CD14-positive monocyte (primary cell): ENCODE results near the gene EXOC3L4. TPM values are rescaled to one million over a fixed set of nuclear protein-coding genes. Genes with fewer than 3 reads are reported as not detected.

Source experiments
- DNase-seq, 3 donors: peaks; one replicate each; pipeline ENCODE4 v3.0.0-alpha.2; 2011 to 2022
- H2AFZ ChIP-seq: 2 replicates; pipeline ENCODE4 v1.6.0; 2012; ENCODE audit warnings: mild to moderate bottlenecking, low read depth, low read length, inconsistent platforms; ENCODE audit not compliant: insufficient read depth, poor library complexity, severe bottlenecking
- H3K27ac ChIP-seq, 2 donors: 1 replicate in 1 of 2; 2 replicates in 1 of 2; pipeline ENCODE4 v1.5.1; 2012 to 2013; ENCODE audit warnings: low read length in 2 of 2, control low read depth in 1 of 2, inconsistent platforms in 1 of 2, low read depth in 1 of 2, mild to moderate bottlenecking in 1 of 2
- H3K27me3 ChIP-seq, 2 donors: one replicate each; pipeline versions ENCODE4 v1.6.0 to v1.6.1; 2011 to 2013; ENCODE audit warnings: low read length in 2 of 2; ENCODE audit not compliant: control insufficient read depth in 2 of 2, insufficient read depth in 2 of 2
- H3K36me3 ChIP-seq, 2 donors: replicated peaks in 1 of 2; 1 replicate in 1 of 2; 2 replicates in 1 of 2; pipeline versions ENCODE4 v1.5.1 to v1.6.1; 2012 to 2013; ENCODE audit warnings: low read length in 2 of 2, control low read depth in 1 of 2, inconsistent platforms in 1 of 2, mild to moderate bottlenecking in 1 of 2; ENCODE audit not compliant: insufficient read depth in 2 of 2, control insufficient read depth in 1 of 2
- H3K4me1 ChIP-seq, 2 donors: 1 replicate in 1 of 2; 2 replicates in 1 of 2; pipeline versions ENCODE4 v1.5.1 to v1.6.1; 2012 to 2013; ENCODE audit warnings: low read length in 2 of 2, control low read depth in 1 of 2, inconsistent platforms in 1 of 2, mild to moderate bottlenecking in 1 of 2, moderate library complexity in 1 of 2; ENCODE audit not compliant: insufficient read depth in 2 of 2, control insufficient read depth in 1 of 2
- H3K4me2 ChIP-seq: replicated peaks from 2 replicates; pipeline ENCODE3; 2012; ENCODE audit warnings: low read length, moderate library complexity, mild to moderate bottlenecking; ENCODE audit not compliant: poor library complexity, severe bottlenecking; ENCODE audit errors: extremely low read depth
- H3K4me3 ChIP-seq, 3 experiments: fragments of 200-600 bp in 1 of 3; sonication (generic) in 1 of 3; replicated peaks in 1 of 3; 1 replicate in 2 of 3; 2 replicates in 1 of 3; pipeline ENCODE4 v1.5.1; 2011 to 2013; ENCODE audit warnings: low read length in 3 of 3, mild to moderate bottlenecking in 3 of 3, control low read depth in 2 of 3, low read depth in 2 of 3, inconsistent platforms in 1 of 3, moderate library complexity in 1 of 3
- H3K79me2 ChIP-seq: 2 replicates; pipeline ENCODE4 v1.6.0; 2012; ENCODE audit warnings: mild to moderate bottlenecking, control low read depth, inconsistent platforms, low read length, moderate library complexity; ENCODE audit not compliant: insufficient read depth
- H3K9ac ChIP-seq: 2 replicates; pipeline ENCODE4 v1.6.0; 2017; ENCODE audit warnings: low read length, mild to moderate bottlenecking; ENCODE audit not compliant: insufficient read depth, poor library complexity, severe bottlenecking
- H3K9me3 ChIP-seq, 2 donors: replicated peaks in 1 of 2; 1 replicate in 1 of 2; 2 replicates in 1 of 2; pipeline versions ENCODE4 v1.5.1 to v1.6.1; 2012 to 2013; ENCODE audit warnings: low read length in 2 of 2, control low read depth in 1 of 2; ENCODE audit not compliant: control insufficient read depth in 1 of 2, insufficient read depth in 1 of 2
- H4K20me1 ChIP-seq: 2 replicates; pipeline ENCODE4 v1.6.0; 2012; ENCODE audit warnings: mild to moderate bottlenecking, low read length, control low read depth, moderate library complexity; ENCODE audit not compliant: insufficient read depth
- H3K27ac Mint-ChIP-seq, 7 donors: one replicate each; pipeline ENCODE4 v1.8.0; 2020; ENCODE audit warnings: mild to moderate bottlenecking in 7 of 7, mixed read lengths in 7 of 7, moderate library complexity in 6 of 7, inconsistent platforms in 2 of 7
- H3K27me3 Mint-ChIP-seq, 3 donors: one replicate each; pipeline ENCODE4 v1.8.0; 2021 to 2022; ENCODE audit warnings: low read depth in 3 of 3, mild to moderate bottlenecking in 3 of 3, mixed read lengths in 3 of 3, moderate library complexity in 3 of 3, inconsistent platforms in 1 of 3
- H3K36me3 Mint-ChIP-seq, 2 donors: one replicate each; pipeline ENCODE4 v1.8.0; 2020; ENCODE audit warnings: mixed read lengths in 2 of 2, inconsistent platforms in 1 of 2, mild to moderate bottlenecking in 1 of 2
- H3K4me1 Mint-ChIP-seq: one replicate; pipeline ENCODE4 v1.8.0; 2020; ENCODE audit warnings: mild to moderate bottlenecking, mixed read lengths
- H3K4me3 Mint-ChIP-seq, 2 donors: one replicate each; pipeline ENCODE4 v1.8.0; 2020; ENCODE audit warnings: mild to moderate bottlenecking in 2 of 2, mixed read lengths in 2 of 2, moderate library complexity in 1 of 2
- H3K9me3 Mint-ChIP-seq, 7 donors: one replicate each; pipeline ENCODE4 v1.8.0; 2020 to 2022; ENCODE audit warnings: mixed read lengths in 7 of 7, mild to moderate bottlenecking in 6 of 7, moderate library complexity in 6 of 7, inconsistent platforms in 2 of 7
- CTCF ChIP-seq: fragments of 200-600 bp; IDR thresholded peaks from one replicate; pipeline ENCODE4 v1.8.0; 2022; ENCODE audit warnings: antibody characterized with exemption, mild to moderate bottlenecking
- WGBS: methylation state at CpG from one replicate; pipeline ENCODE4 v1.1.5; 2013; ENCODE audit warnings: missing lambda C conversion rate; ENCODE audit not compliant: insufficient coverage; 5-methylcytosine and 5-hydroxymethylcytosine counted together
- intact Hi-C, 2 donors: fragments of 100-400 bp; cut with micrococcal nuclease; formaldehyde crosslinking; loops; one replicate each; pipeline versions ENCODE4 v1.15.0 to v1.15.1; 2023
- polyA plus RNA-seq, 3 donors: library from polyadenylated mRNA; depleted of rRNA in 1 of 3; unstranded in 2 of 3; stranded (reverse) in 1 of 3; fragments of 300-500 nt in 2 of 3; fragments of >200 nt in 1 of 3; fragmentation: Illumina TruSeq in 2 of 3; gene quantifications; 1 replicate in 2 of 3; 2 replicates in 1 of 3; pipeline ENCODE4 v1.2.3, GENCODE V29; 2012 to 2021

The EXOC3L4 gene
- polyA plus RNA-seq, 3 donors: 0.17 TPM; not detected in 2

- no peaks in the 10 kb centered on the region for H3K36me3 ChIP-seq
- H2AFZ ChIP-seq: peak overlapping the region; percentile 84
- H3K4me1 ChIP-seq: peaks cover 9 to 17% of the 10 kb centered on the region in 2 donors
- no peaks in the 10 kb centered on the region for H3K79me2 ChIP-seq
- intact Hi-C loops: loop anchor here (2.0 to 10.0 kb wide), 3 partner anchors 68 to 218 kb away; no protein-coding TSS in a partner anchor
- no peaks in the 10 kb centered on the region for H3K9me3 ChIP-seq
- H3K27ac ChIP-seq: no peak overlapping the region
- H3K27me3 Mint-ChIP-seq: peaks cover 5 to 37% (median 18%) of the 10 kb centered on the region in 3 donors
- TF ChIP-seq CTCF: no peak
- H3K9ac ChIP-seq: no peak overlapping the region
- peak overlapping the region; percentile 77 for H3K4me2 ChIP-seq
- no peak overlapping the region for H3K27ac Mint-ChIP-seq
- peaks cover 0 to 24% of the 10 kb centered on the region in 2 donors for H3K27me3 ChIP-seq
- H3K9me3 Mint-ChIP-seq: peaks cover 0 to 3% (median 0%) of the 10 kb centered on the region in 7 donors
- H3K4me3 Mint-ChIP-seq: peak overlapping the region in 1 of 2 donors; percentile 62
- H3K4me3 ChIP-seq: peak overlapping the region in 1 of 3 experiments; percentile 66
- no peaks in the 10 kb centered on the region for H3K36me3 Mint-ChIP-seq
- WGBS: 34% methylated on average over 20 of the region's 21 CpGs
- no peak for DNase-seq
- no peaks in the 10 kb centered on the region for H4K20me1 ChIP-seq
- H3K4me1 Mint-ChIP-seq: peaks cover 2% of the 10 kb centered on the region
These were observed 19.7 kb upstream of the EXOC3L4 start for GRCh38 chr14:103074729-103075367.

- H2AFZ ChIP-seq: no peak overlapping the region
- peaks cover 9 to 17% of the 10 kb centered on the region in 2 donors for H3K4me1 ChIP-seq
- no peaks in the 10 kb centered on the region for H3K36me3 ChIP-seq
- H3K27me3 ChIP-seq: peaks cover 0 to 33% of the 10 kb centered on the region in 2 donors
- no peak overlapping the region for H3K4me3 ChIP-seq
- Mint-ChIP-seq H3K9me3 (peaks cover 0 to 3% (median 0%) of the 10 kb centered on the region in 7 donors), H3K4me1 (peaks cover 2% of the 10 kb centered on the region), H3K27me3 (peaks cover 5 to 30% (median 17%) of the 10 kb centered on the region in 3 donors), H3K36me3 (no peaks in the 10 kb centered on the region), H3K4me3 (no peak overlapping the region), H3K27ac (no peak overlapping the region)
- 8% methylated on average over 8 of the region's 9 CpGs for WGBS
- no peaks in the 10 kb centered on the region for H3K9me3 ChIP-seq
- peak; percentile 80 for TF ChIP-seq CTCF
- intact Hi-C loops: loop anchor here in 1 of 2 donors (10.0 kb wide), 1 partner anchor 106 kb away; no protein-coding TSS in a partner anchor
- H3K79me2 ChIP-seq: no peaks in the 10 kb centered on the region
- DNase-seq: peak; percentile 71 to 84 (median 79)
- no peak overlapping the region for H3K27ac ChIP-seq
- H3K4me2 ChIP-seq: no peak overlapping the region
- H4K20me1 ChIP-seq: no peaks in the 10 kb centered on the region
- no peak overlapping the region for H3K9ac ChIP-seq
These were observed 16.1 kb upstream of the EXOC3L4 start for GRCh38 chr14:103078420-103078749.
